Hepatocyte (in vitro differentiated cells): ENCODE measurements around the gene TWNK. TPM values are rescaled to one million over a fixed set of nuclear protein-coding genes. Genes with fewer than 3 reads are reported as not detected.

Source experiments
- DNase-seq: peaks from one replicate; pipeline ENCODE4 v3.0.0-alpha.2; 2016; ENCODE audit warnings: low spot score
- H2AFZ ChIP-seq: fragments of 200-600 bp; sonication (generic); 2 replicates; pipeline ENCODE4 v1.6.0; 2016; ENCODE audit warnings: antibody characterized with exemption, mild to moderate bottlenecking
- H3K27ac ChIP-seq: fragments of 200-600 bp; sonication (generic); 2 replicates; pipeline ENCODE4 v1.5.1; 2016; ENCODE audit warnings: mild to moderate bottlenecking
- H3K27me3 ChIP-seq: fragments of 200-600 bp; sonication (generic); 2 replicates; pipeline ENCODE4 v1.6.1; 2016
- H3K36me3 ChIP-seq: fragments of 200-600 bp; sonication (generic); replicated peaks from 2 replicates; pipeline ENCODE4 v1.5.1; 2016; ENCODE audit warnings: low read depth; ENCODE audit not compliant: insufficient read depth
- H3K4me1 ChIP-seq: fragments of 200-600 bp; sonication (generic); 2 replicates; pipeline ENCODE4 v1.5.1; 2016; ENCODE audit warnings: mild to moderate bottlenecking, moderate library complexity; ENCODE audit not compliant: insufficient read depth
- H3K4me2 ChIP-seq: fragments of 200-600 bp; sonication (generic); 2 replicates; pipeline ENCODE4 v1.6.0; 2016
- H3K4me3 ChIP-seq: fragments of 200-600 bp; sonication (generic); 2 replicates; pipeline ENCODE4 v1.5.1; 2016; ENCODE audit warnings: mild to moderate bottlenecking
- H3K79me2 ChIP-seq: fragments of 200-600 bp; sonication (generic); 2 replicates; pipeline ENCODE4 v1.6.0; 2017; ENCODE audit warnings: mild to moderate bottlenecking
- H3K9me2 ChIP-seq: fragments of 200-600 bp; sonication (generic); replicated peaks from 2 replicates; pipeline ENCODE4 v1.6.0; 2017; ENCODE audit warnings: mild to moderate bottlenecking; ENCODE audit not compliant: insufficient read depth
- H3K9me3 ChIP-seq: fragments of 200-600 bp; sonication (generic); 2 replicates; pipeline ENCODE4 v1.5.1; 2016; ENCODE audit warnings: low read depth, mild to moderate bottlenecking
- H4K20me1 ChIP-seq: fragments of 200-600 bp; sonication (generic); 2 replicates; pipeline ENCODE4 v1.6.0; 2016; ENCODE audit warnings: mild to moderate bottlenecking; ENCODE audit not compliant: insufficient read depth, poor library complexity, severe bottlenecking
- CTCF ChIP-seq: fragments of 200-600 bp; sonication (generic); IDR thresholded peaks from 2 replicates; pipeline ENCODE4 v1.5.1; 2016; ENCODE audit warnings: antibody characterized with exemption, mild to moderate bottlenecking; ENCODE audit not compliant: poor library complexity
- EZH2 ChIP-seq: fragments of 200-600 bp; sonication (generic); IDR thresholded peaks from 2 replicates; pipeline ENCODE4 v1.6.1; 2016; ENCODE audit warnings: antibody characterized with exemption, mild to moderate bottlenecking, borderline replicate concordance
- EZH2phosphoT487 ChIP-seq: fragments of 200-600 bp; sonication (generic); IDR thresholded peaks from one replicate; pipeline ENCODE4 v1.6.1; 2018; ENCODE audit warnings: antibody characterized with exemption, mild to moderate bottlenecking, low read depth, moderate library complexity; ENCODE audit not compliant: unreplicated experiment, severe bottlenecking
- WGBS: methylation state at CpG from one replicate; pipeline ENCODE4 v1.1.6; 2016; ENCODE audit warnings: low lambda C conversion rate; ENCODE audit errors: missing lambda C conversion rate; 5-methylcytosine and 5-hydroxymethylcytosine counted together
- polyA plus RNA-seq: library from polyadenylated mRNA; unstranded; fragments of >200 nt; fragmentation: Nextera tagmentation; extraction: Ambion mirVana; gene quantifications from 2 replicates; pipeline ENCODE4 v1.2.1, GENCODE V29; 2016
- total RNA-seq: library from RNA; depleted of rRNA; stranded (reverse); fragments of >200 nt; gene quantifications from 2 replicates; pipeline ENCODE4 v1.2.3, GENCODE V29; 2014

The TWNK gene
- total and polyA plus RNA-seq, 2 experiments from 2014 or later = 4.0 to 5.0 TPM

- peaks cover 1% of the 10 kb centered on the region for H3K4me1 ChIP-seq
- H3K36me3 ChIP-seq = no peaks in the 10 kb centered on the region
- no peaks in the 10 kb centered on the region for H3K9me2 ChIP-seq
- no peak for DNase-seq
- H3K79me2 ChIP-seq = peaks cover 12% of the 10 kb centered on the region
- no peaks in the 10 kb centered on the region for H3K9me3 ChIP-seq
- H3K27ac ChIP-seq = no peak overlapping the region
- TF ChIP-seq EZH2phosphoT487 = no peak
- TF ChIP-seq EZH2 = no peak
- no peak for TF ChIP-seq CTCF
- H3K4me2 ChIP-seq = no peak overlapping the region
- no peak overlapping the region for H2AFZ ChIP-seq
- WGBS = 93% methylated on average over 6 of the region's 6 CpGs
- no peaks in the 10 kb centered on the region for H3K27me3 ChIP-seq
- no peaks in the 10 kb centered on the region for H4K20me1 ChIP-seq
- H3K4me3 ChIP-seq = no peak overlapping the region
These were observed 9.9 kb upstream of the TWNK start for GRCh38 chr10:100977436-100977835.

GRCh38 chr10:100978121-100978900 is 9.0 kb upstream of the TWNK start:
- Histone ChIP-seq H3K9me2 (no peaks in the 10 kb centered on the region), H3K4me2 (no peak overlapping the region), H3K4me1 (no peaks in the 10 kb centered on the region), H3K79me2 (peaks cover 5% of the 10 kb centered on the region), H3K27me3 (no peaks in the 10 kb centered on the region), H3K27ac (no peak overlapping the region), H3K9me3 (no peaks in the 10 kb centered on the region), H4K20me1 (no peaks in the 10 kb centered on the region), H3K36me3 (no peaks in the 10 kb centered on the region), H2AFZ (no peak overlapping the region), H3K4me3 (no peak overlapping the region)
- WGBS = 97% methylated on average over 13 of the region's 13 CpGs
- no peak for DNase-seq
- TF ChIP-seq EZH2phosphoT487 (no peak), EZH2 (no peak), CTCF (no peak)

- Histone ChIP-seq H4K20me1 (no peaks in the 10 kb centered on the region), H3K27ac (no peak overlapping the region), H3K27me3 (no peaks in the 10 kb centered on the region), H2AFZ (no peak overlapping the region), H3K4me3 (no peak overlapping the region), H3K36me3 (no peaks in the 10 kb centered on the region), H3K79me2 (peaks cover under 1% of the 10 kb centered on the region), H3K4me1 (no peaks in the 10 kb centered on the region), H3K9me2 (no peaks in the 10 kb centered on the region), H3K9me3 (no peaks in the 10 kb centered on the region), H3K4me2 (no peak overlapping the region)
- TF ChIP-seq CTCF (no peak), EZH2phosphoT487 (no peak), EZH2 (no peak)
- WGBS = 96% methylated on average over 10 of the region's 10 CpGs
- DNase-seq = no peak
These were observed 8.5 kb upstream of the TWNK start for GRCh38 chr10:100978901-100979195.
